ENCODE data around the gene PBX1. TPM values are rescaled to one million over a fixed set of nuclear protein-coding genes. Genes with fewer than 3 reads are reported as not detected.

PBX1 gene
- total and polyA plus RNA-seq, 4 donors: 7.8 to 112 (median 33.5) TPM

- peak in 1 of 3 donors; percentile 38 for DNase-seq
- Histone ChIP-seq H3K36me3 (ENCODE audit: control insufficient read depth in 4 of 4, insufficient read depth in 4 of 4, low read length in 4 of 4) (no peaks in the 10 kb centered on the region), H3K9ac (ENCODE audit: insufficient read depth in 1 of 2, low read length in 2 of 2) (no peak overlapping the region), H3K4me1 (ENCODE audit: control insufficient read depth in 5 of 5, insufficient read depth in 5 of 5, low read length in 5 of 5) (peaks cover 3 to 8% (median 6%) of the 10 kb centered on the region in 5 donors), H3K27me3 (ENCODE audit: control insufficient read depth in 3 of 3, insufficient read depth in 3 of 3, low read length in 2 of 3) (no peaks in the 10 kb centered on the region), H3K27ac (ENCODE audit: low read depth in 1 of 2, low read length in 1 of 2) (no peak overlapping the region), H3K4me3 (no peak overlapping the region), H3K9me3 (ENCODE audit: control insufficient read depth in 4 of 4, insufficient read depth in 3 of 4, low read length in 3 of 4) (no peaks in the 10 kb centered on the region)
- 75 to 84% methylated on average over 7 of the region's 7 CpGs for WGBS, 2 donors
- no peak for TF ChIP-seq CTCF (IDR thresholded peaks at IDR 0.05; ENCODE audit: control extremely low read depth, extremely low read depth)
- no peak for ATAC-seq (ENCODE audit: insufficient read depth, low FRiP score)
These were observed 113.1 kb downstream of the PBX1 start for GRCh38 chr1:164671966-164672571.

DNA sequence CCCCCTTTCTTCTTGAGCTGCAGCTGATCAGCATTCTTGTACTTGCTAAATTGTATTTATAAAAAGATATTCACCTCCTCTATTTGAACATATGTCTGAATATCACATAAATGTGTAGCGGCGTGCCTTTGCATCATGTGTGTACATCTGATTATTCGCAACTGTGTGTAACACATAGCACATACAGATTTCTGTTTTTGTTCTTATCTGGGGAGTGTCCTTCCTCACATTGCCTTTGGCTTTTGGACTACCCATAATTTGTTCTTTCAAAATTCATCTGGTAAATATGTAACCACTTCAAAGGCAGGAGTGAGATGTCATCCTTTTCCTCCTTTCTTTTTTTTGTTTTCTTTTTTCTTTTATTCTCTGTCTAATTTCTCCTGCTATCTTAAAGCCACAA, 113.6 kb downstream of the PBX1 start:
- H3K27ac ChIP-seq (ENCODE audit: low read depth in 1 of 2, low read length in 1 of 2): no peak overlapping the region
- no peak overlapping the region for H3K9ac ChIP-seq (ENCODE audit: insufficient read depth in 1 of 2, low read length in 2 of 2)
- 91 to 96% methylated on average over 3 of the region's 3 CpGs for WGBS, 2 donors
- no peaks in the 10 kb centered on the region for H3K9me3 ChIP-seq (ENCODE audit: control insufficient read depth in 4 of 4, insufficient read depth in 3 of 4, low read length in 3 of 4)
- no peak for ATAC-seq (ENCODE audit: insufficient read depth, low FRiP score)
- H3K27me3 ChIP-seq (ENCODE audit: control insufficient read depth in 3 of 3, insufficient read depth in 3 of 3, low read length in 2 of 3): no peaks in the 10 kb centered on the region
- no peak for DNase-seq
- TF ChIP-seq CTCF (IDR thresholded peaks at IDR 0.05; ENCODE audit: control extremely low read depth, extremely low read depth): no peak
- H3K36me3 ChIP-seq (ENCODE audit: control insufficient read depth in 4 of 4, insufficient read depth in 4 of 4, low read length in 4 of 4): no peaks in the 10 kb centered on the region
- peaks cover 3 to 8% (median 6%) of the 10 kb centered on the region in 5 donors for H3K4me1 ChIP-seq (ENCODE audit: control insufficient read depth in 5 of 5, insufficient read depth in 5 of 5, low read length in 5 of 5)
- H3K4me3 ChIP-seq: no peak overlapping the region

DNA sequence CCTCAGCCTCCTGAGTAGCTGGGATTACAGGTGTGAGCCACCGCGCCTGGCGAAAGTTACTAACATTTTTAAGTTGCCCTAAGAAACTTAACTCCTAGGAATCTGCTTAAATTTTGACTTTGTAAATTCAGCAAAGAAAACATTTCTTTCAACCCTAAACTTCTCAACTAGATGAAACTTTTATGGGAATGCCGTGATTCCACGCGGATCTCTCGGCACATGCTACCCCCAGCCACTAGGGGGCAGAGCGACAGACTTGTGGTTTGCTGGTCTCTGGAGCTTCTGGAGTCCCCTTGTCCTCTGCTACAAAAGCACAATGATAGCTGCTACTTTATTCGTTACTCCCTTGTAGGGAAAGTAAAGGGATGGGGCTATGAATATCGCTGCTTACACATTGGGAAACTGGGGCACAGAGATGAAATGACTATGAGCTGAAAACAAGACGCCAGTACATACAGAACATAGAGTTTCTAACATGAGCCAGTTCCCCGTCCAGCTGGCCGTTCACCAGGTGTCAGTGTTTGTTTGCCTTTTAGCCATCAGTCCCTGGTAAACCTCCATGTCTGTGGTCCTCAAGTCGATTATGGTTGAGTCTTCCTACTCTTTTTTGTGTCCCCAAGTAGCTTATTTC, 114.7 kb downstream of the PBX1 start:
- no peaks in the 10 kb centered on the region for H3K9me3 ChIP-seq (ENCODE audit: control insufficient read depth in 4 of 4, insufficient read depth in 3 of 4, low read length in 3 of 4)
- H3K4me1 ChIP-seq (ENCODE audit: control insufficient read depth in 5 of 5, insufficient read depth in 5 of 5, low read length in 5 of 5): peaks cover 3 to 7% (median 5%) of the 10 kb centered on the region in 5 donors
- no peak overlapping the region for H3K9ac ChIP-seq (ENCODE audit: insufficient read depth in 1 of 2, low read length in 2 of 2)
- no peaks in the 10 kb centered on the region for H3K36me3 ChIP-seq (ENCODE audit: control insufficient read depth in 4 of 4, insufficient read depth in 4 of 4, low read length in 4 of 4)
- DNase-seq: no peak
- ATAC-seq (ENCODE audit: insufficient read depth, low FRiP score): no peak
- 92% methylated on average over 14 of the region's 14 CpGs for WGBS, 2 donors
- no peak overlapping the region for H3K27ac ChIP-seq (ENCODE audit: low read depth in 1 of 2, low read length in 1 of 2)
- no peak overlapping the region for H3K4me3 ChIP-seq
- no peaks in the 10 kb centered on the region for H3K27me3 ChIP-seq (ENCODE audit: control insufficient read depth in 3 of 3, insufficient read depth in 3 of 3, low read length in 2 of 3)
- TF ChIP-seq CTCF (IDR thresholded peaks at IDR 0.05; ENCODE audit: control extremely low read depth, extremely low read depth): no peak

Data from lung (tissue), 12 donors.